HEK293 (cell line): ENCODE measurements around the gene DPY30.

Experiments
- CTCF ChIA-PET: fragments of 350-600 bp; formaldehyde crosslinking; extraction: SDS; loops from one replicate; lab custom pipeline; 2021; ENCODE audit warnings: antibody characterized with exemption; lab: Yijun Ruan, JAX
- POLR2A ChIA-PET: fragments of 300-600 bp; formaldehyde crosslinking; extraction: SDS; loops from one replicate; lab custom pipeline; 2020; ENCODE audit warnings: antibody characterized with exemption, inconsistent platforms; lab: Yijun Ruan, JAX
- H3K27ac ChIP-seq: fragments of 200-500 bp; sonication (Bioruptor generic); 2 replicates; pipeline ENCODE4 v1.5.1; 2014; ENCODE audit warnings: low read depth, low read length, control low read depth, inconsistent platforms; ENCODE audit errors: extremely low read depth
- H3K36me3 ChIP-seq, 2 experiments: fragments of 200-500 bp in 1 of 2; sonication (Bioruptor generic) in 1 of 2; 1 replicate in 1 of 2; 2 replicates in 1 of 2; pipeline ENCODE4 v1.5.1; 2014 to 2017; ENCODE audit warnings: inconsistent platforms in 2 of 2, low read length in 2 of 2; ENCODE audit not compliant: control insufficient read depth in 2 of 2, insufficient read depth in 1 of 2
- H3K4me1 ChIP-seq: fragments of 200-500 bp; sonication (Bioruptor generic); 2 replicates; pipeline ENCODE4 v1.5.1; 2014; ENCODE audit warnings: mild to moderate bottlenecking, low read length, inconsistent platforms; ENCODE audit not compliant: control insufficient read depth, insufficient read depth
- H3K4me3 ChIP-seq: 2 replicates; pipeline ENCODE4 v1.5.1; 2011; ENCODE audit warnings: low read depth, mild to moderate bottlenecking, control low read depth, low read length, moderate library complexity
- H3K9me3 ChIP-seq: fragments of 200-500 bp; sonication (Bioruptor generic); 2 replicates; pipeline ENCODE4 v1.5.1; 2014; ENCODE audit warnings: low read depth, low read length, inconsistent platforms; ENCODE audit not compliant: control insufficient read depth, insufficient read depth
- BCL11A ChIP-seq: fragments of 450-650 bp; formaldehyde crosslinking; IDR thresholded peaks from 2 replicates; pipeline ENCODE4 v1.5.1; 2016; ENCODE audit warnings: low read depth, missing biosample characterization, missing genetic modification characterization
- KLF10 ChIP-seq: fragments of 450-650 bp; IDR thresholded peaks from 2 replicates; pipeline ENCODE4 v1.5.1; 2018; ENCODE audit warnings: missing biosample characterization, mild to moderate bottlenecking, missing genetic modification characterization
- OVOL3 ChIP-seq: fragments of 450-650 bp; formaldehyde crosslinking; IDR thresholded peaks from 2 replicates; pipeline ENCODE4 v1.5.1; 2016; ENCODE audit warnings: missing biosample characterization, missing genetic modification characterization
- TCF7L2 ChIP-seq: IDR thresholded peaks from 2 replicates; pipeline ENCODE4 v1.6.1; 2011; ENCODE audit warnings: low read depth, mild to moderate bottlenecking, inconsistent platforms, low read length, moderate library complexity, borderline replicate concordance
- YY2 ChIP-seq: fragments of 450-650 bp; formaldehyde crosslinking; IDR thresholded peaks from 2 replicates; pipeline ENCODE4 v1.5.1; 2016; ENCODE audit warnings: missing biosample characterization, missing genetic modification characterization
- ZFP3 ChIP-seq: fragments of 450-650 bp; formaldehyde crosslinking; IDR thresholded peaks from 2 replicates; pipeline ENCODE4 v1.5.1; 2016; ENCODE audit warnings: low read depth, missing biosample characterization, missing genetic modification characterization
- ZNF114 ChIP-seq: fragments of 450-650 bp; formaldehyde crosslinking; IDR thresholded peaks from 2 replicates; pipeline ENCODE4 v1.5.0; 2017; ENCODE audit warnings: missing biosample characterization, missing genetic modification characterization
- ZNF140 ChIP-seq: fragments of 450-650 bp; formaldehyde crosslinking; IDR thresholded peaks from 2 replicates; pipeline ENCODE4 v1.5.1; 2016; ENCODE audit warnings: missing biosample characterization, missing genetic modification characterization
- ZNF146 ChIP-seq: fragments of 450-650 bp; formaldehyde crosslinking; IDR thresholded peaks from 2 replicates; pipeline ENCODE4 v1.5.1; 2016; ENCODE audit warnings: missing biosample characterization, missing genetic modification characterization
- ZNF175 ChIP-seq: fragments of 450-650 bp; formaldehyde crosslinking; IDR thresholded peaks from 2 replicates; pipeline ENCODE4 v1.5.1; 2016; ENCODE audit warnings: missing biosample characterization, missing genetic modification characterization
- ZNF302 ChIP-seq: fragments of 450-650 bp; formaldehyde crosslinking; IDR thresholded peaks from 2 replicates; pipeline ENCODE4 v1.5.1; 2016; ENCODE audit warnings: missing biosample characterization, missing genetic modification characterization, low read depth
- ZNF514 ChIP-seq: fragments of 450-650 bp; formaldehyde crosslinking; IDR thresholded peaks from 2 replicates; pipeline ENCODE4 v1.5.1; 2016; ENCODE audit warnings: missing biosample characterization, missing genetic modification characterization
- ZNF529 ChIP-seq: fragments of 450-650 bp; formaldehyde crosslinking; IDR thresholded peaks from 2 replicates; pipeline ENCODE4 v1.5.1; 2017; ENCODE audit warnings: missing genetic modification characterization, missing biosample characterization; ENCODE audit not compliant: insufficient replicate concordance
- ZNF560 ChIP-seq: fragments of 450-650 bp; formaldehyde crosslinking; IDR thresholded peaks from 2 replicates; pipeline ENCODE4 v1.5.1; 2017; ENCODE audit warnings: missing biosample characterization, missing genetic modification characterization, borderline replicate concordance
- ZNF585B ChIP-seq: fragments of 450-650 bp; formaldehyde crosslinking; IDR thresholded peaks from 2 replicates; pipeline ENCODE4 v1.5.1; 2016; ENCODE audit warnings: missing biosample characterization, missing genetic modification characterization
- TF ChIP-seq, protein P1 (sequence below): fragments of 450-650 bp; formaldehyde crosslinking; conservative IDR thresholded peaks from 2 replicates; pipeline ENCODE4 v1.5.1; 2016; ENCODE audit warnings: low read depth, missing biosample characterization, missing genetic modification characterization
- TF ChIP-seq, protein P2 (sequence below): fragments of 450-650 bp; formaldehyde crosslinking; IDR thresholded peaks from 2 replicates; pipeline ENCODE4 v1.5.1; 2016; ENCODE audit warnings: missing biosample characterization, missing genetic modification characterization
- TF ChIP-seq, protein P3 (sequence below): fragments of 450-650 bp; formaldehyde crosslinking; IDR thresholded peaks from 2 replicates; pipeline ENCODE4 v1.5.1; 2016; ENCODE audit warnings: missing biosample characterization, missing genetic modification characterization

The DPY30 gene

DNA sequence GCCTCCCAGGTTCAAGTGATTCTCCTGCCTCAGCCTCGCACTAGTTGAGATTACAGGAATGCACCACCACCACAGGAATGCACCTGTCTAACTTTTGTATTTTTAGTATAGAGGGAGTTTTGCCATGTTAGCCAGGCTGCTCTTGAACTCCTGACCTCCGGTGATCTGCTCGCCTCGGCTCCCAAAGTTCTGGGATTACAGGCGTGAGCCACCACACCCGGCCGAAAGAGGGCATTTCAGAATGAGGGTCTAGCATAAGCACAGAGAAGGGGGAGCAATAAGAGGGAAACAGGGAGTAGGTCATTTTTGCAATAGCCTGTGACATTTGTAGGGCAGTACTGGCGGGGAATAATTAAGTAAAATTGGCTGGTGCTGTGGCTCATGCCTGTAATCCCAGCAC lies 21.8 kb upstream of the DPY30 start (continued):
- TF ChIP-seq, protein P1, sequence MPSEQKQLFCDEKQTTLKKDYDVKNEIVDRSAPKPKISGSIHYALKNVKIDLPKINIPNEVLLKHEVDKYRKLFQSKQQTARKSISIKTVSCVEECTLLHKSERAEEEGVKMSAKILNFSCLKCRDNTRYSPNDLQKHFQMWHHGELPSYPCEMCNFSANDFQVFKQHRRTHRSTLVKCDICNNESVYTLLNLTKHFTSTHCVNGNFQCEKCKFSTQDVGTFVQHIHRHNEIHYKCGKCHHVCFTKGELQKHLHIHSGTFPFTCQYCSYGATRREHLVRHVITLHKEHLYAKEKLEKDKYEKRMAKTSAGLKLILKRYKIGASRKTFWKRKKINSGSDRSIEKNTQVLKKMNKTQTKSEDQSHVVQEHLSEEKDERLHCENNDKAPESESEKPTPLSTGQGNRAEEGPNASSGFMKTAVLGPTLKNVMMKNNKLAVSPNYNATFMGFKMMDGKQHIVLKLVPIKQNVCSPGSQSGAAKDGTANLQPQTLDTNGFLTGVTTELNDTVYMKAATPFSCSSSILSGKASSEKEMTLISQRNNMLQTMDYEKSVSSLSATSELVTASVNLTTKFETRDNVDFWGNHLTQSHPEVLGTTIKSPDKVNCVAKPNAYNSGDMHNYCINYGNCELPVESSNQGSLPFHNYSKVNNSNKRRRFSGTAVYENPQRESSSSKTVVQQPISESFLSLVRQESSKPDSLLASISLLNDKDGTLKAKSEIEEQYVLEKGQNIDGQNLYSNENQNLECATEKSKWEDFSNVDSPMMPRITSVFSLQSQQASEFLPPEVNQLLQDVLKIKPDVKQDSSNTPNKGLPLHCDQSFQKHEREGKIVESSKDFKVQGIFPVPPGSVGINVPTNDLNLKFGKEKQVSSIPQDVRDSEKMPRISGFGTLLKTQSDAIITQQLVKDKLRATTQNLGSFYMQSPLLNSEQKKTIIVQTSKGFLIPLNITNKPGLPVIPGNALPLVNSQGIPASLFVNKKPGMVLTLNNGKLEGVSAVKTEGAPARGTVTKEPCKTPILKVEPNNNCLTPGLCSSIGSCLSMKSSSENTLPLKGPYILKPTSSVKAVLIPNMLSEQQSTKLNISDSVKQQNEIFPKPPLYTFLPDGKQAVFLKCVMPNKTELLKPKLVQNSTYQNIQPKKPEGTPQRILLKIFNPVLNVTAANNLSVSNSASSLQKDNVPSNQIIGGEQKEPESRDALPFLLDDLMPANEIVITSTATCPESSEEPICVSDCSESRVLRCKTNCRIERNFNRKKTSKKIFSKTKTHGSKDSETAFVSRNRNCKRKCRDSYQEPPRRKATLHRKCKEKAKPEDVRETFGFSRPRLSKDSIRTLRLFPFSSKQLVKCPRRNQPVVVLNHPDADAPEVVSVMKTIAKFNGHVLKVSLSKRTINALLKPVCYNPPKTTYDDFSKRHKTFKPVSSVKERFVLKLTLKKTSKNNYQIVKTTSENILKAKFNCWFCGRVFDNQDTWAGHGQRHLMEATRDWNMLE (tag by site-specific recombination): no peak
- no peak for TF ChIP-seq ZNF529 (tag by site-specific recombination)
- no peak for TF ChIP-seq BCL11A (tag by site-specific recombination)

DNA sequence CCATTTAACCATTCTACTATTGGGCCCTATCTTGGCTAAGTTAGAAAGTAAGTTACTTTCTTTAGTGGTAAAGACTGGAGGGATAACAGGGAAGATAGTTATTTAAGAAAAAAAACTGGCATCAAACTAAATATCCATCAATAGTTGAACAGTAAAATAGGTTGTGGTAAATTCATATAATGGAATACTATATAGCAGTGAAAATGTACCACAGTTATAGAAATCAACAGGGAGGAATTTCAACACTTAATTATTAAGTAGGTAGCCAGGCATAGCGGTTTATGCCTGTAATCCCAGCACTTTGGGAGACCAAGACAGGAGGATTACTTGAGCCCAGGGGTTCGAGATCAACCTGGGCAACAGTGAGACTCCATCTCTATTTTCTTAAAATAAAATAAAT lies 20.7 kb upstream of the DPY30 start:
- POLR2A ChIA-PET: no interaction called here
- H3K36me3 ChIP-seq: no peaks in the 10 kb centered on the region

DNA sequence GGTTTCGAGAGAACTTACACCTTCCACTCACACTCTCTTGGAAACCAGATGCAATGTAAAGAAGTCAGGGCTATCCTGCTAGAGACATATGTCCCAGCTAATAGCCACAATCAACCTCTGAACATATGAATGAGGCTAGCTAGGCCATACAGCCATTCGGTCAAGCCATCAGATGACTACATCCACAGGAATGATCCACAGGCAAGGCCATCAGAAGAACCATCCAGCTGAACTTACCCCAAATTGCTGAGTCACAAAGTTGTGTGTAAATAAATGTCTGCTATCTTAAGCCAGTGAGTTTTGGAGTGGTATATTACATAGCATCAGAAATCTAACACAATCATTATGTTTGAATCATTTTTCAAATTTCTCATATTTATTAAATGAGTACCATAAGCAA lies 18.5 kb upstream of the DPY30 start:
- POLR2A ChIA-PET: interaction anchor here (2.1 kb wide), 1 partner anchor 18 kb away, joined by 18 read pairs; the partner anchor contains the start of gene DPY30
- Histone ChIP-seq H3K36me3 (no peaks in the 10 kb centered on the region), H3K9me3 (no peaks in the 10 kb centered on the region), H3K4me3 (no peak overlapping the region), H3K27ac (no peak overlapping the region), H3K4me1 (no peaks in the 10 kb centered on the region)
- CTCF ChIA-PET: interaction anchor here (0.6 kb wide), 1 partner anchor 199 kb away, joined by 3 read pairs; no protein-coding TSS in a partner anchor
- TF ChIP-seq ZNF175 (tag by site-specific recombination) (no peak), ZNF585B (tag by site-specific recombination) (no peak), ZNF560 (tag by site-specific recombination) (no peak), ZNF302 (no peak), ZNF140 (tag by site-specific recombination) (no peak), KLF10 (tag by site-specific recombination) (no peak), ZFP3 (tag by site-specific recombination) (no peak), ZNF514 (tag by site-specific recombination) (no peak), TCF7L2 (no peak), ZNF114 (tag by site-specific recombination) (no peak), YY2 (tag by site-specific recombination) (no peak)
- TF ChIP-seq, protein P2, sequence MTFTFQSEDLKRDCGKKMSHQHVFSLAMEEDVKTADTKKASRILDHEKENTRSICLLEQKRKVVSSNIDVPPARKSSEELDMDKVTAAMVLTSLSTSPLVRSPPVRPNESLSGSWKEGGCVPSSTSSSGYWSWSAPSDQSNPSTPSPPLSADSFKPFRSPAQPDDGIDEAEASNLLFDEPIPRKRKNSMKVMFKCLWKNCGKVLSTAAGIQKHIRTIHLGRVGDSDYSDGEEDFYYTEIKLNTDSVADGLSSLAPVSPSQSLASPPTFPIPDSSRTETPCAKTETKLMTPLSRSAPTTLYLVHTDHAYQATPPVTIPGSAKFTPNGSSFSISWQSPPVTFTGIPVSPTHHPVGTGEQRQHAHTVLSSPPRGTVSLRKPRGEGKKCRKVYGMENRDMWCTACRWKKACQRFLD (tag by site-specific recombination): no peak
- TF ChIP-seq, protein P3, sequence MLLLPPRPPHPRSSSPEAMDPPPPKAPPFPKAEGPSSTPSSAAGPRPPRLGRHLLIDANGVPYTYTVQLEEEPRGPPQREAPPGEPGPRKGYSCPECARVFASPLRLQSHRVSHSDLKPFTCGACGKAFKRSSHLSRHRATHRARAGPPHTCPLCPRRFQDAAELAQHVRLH: no peak

More for the DNA sequence above, 20.7 kb upstream of the DPY30 start:
- CTCF ChIA-PET: no interaction called here
- H3K27ac ChIP-seq: no peak overlapping the region
- TF ChIP-seq OVOL3 (no peak), ZNF146 (tag by site-specific recombination) (peak; percentile 76)
- H3K4me1 ChIP-seq: no peaks in the 10 kb centered on the region; the same call in 1 of the 2 replicates
- H3K9me3 ChIP-seq: no peaks in the 10 kb centered on the region
- H3K4me3 ChIP-seq: no peak overlapping the region
